SK-N-SH (cell line): ENCODE measurements around the gene IRX2. TPM values are rescaled to one million over a fixed set of nuclear protein-coding genes. Genes with fewer than 3 reads are reported as not detected.

Experiments
- CTCF ChIA-PET: fragments of 300-600, 350-600 bp; formaldehyde crosslinking; extraction: SDS; loops from one replicate; lab custom pipeline; 2021; lab: Yijun Ruan, JAX
- POLR2A ChIA-PET: fragments of 350-600 bp; sonication (Branson Sonifier 250); formaldehyde crosslinking; extraction: SDS; loops from one replicate; lab custom pipeline; 2020; ENCODE audit warnings: antibody characterized with exemption, inconsistent platforms; lab: Yijun Ruan, JAX
- DNase-seq: peaks from one replicate; pipeline ENCODE4 v3.0.0; 2012
- H2AFZ ChIP-seq: fragments of 200-600 bp; sonication (generic); 2 replicates; pipeline ENCODE4 v1.8.1; 2016; ENCODE audit warnings: antibody characterized with exemption, mild to moderate bottlenecking, low read depth
- H3F3A ChIP-seq: fragments of 200-600 bp; sonication (generic); replicated peaks from 2 replicates; pipeline ENCODE3; 2016; ENCODE audit warnings: antibody characterized with exemption, mild to moderate bottlenecking; ENCODE audit not compliant: insufficient read depth
- H3K27ac ChIP-seq, 2 experiments: fragments of 200-500 bp in 1 of 2; fragments of 200-600 bp in 1 of 2; sonication (Bioruptor generic) in 1 of 2; sonication (generic), shearing (Covaris generic) in 1 of 2; 2 replicates each; pipeline versions ENCODE4 v1.5.1 to v1.6.1; 2014 to 2016; ENCODE audit warnings: low read depth in 2 of 2, inconsistent platforms in 1 of 2, low read length in 1 of 2, mild to moderate bottlenecking in 1 of 2, mixed read lengths in 1 of 2
- H3K27me3 ChIP-seq: fragments of 200-600 bp; sonication (generic), shearing (Covaris generic); 2 replicates; pipeline ENCODE4 v1.6.1; 2016; ENCODE audit warnings: mixed run types; ENCODE audit not compliant: insufficient read depth
- H3K36me3 ChIP-seq, 2 experiments: fragments of 200-500 bp in 1 of 2; fragments of 200-600 bp in 1 of 2; sonication (Bioruptor generic) in 1 of 2; sonication (generic) in 1 of 2; replicated peaks in 1 of 2; 2 replicates each; pipeline versions ENCODE3 to v1.5.1; 2014 to 2016; ENCODE audit warnings: low read length in 1 of 2, mild to moderate bottlenecking in 1 of 2; ENCODE audit not compliant: insufficient read depth in 2 of 2, control insufficient read depth in 1 of 2
- H3K4me1 ChIP-seq, 2 experiments: fragments of 200-500 bp in 1 of 2; fragments of 200-600 bp in 1 of 2; sonication (Bioruptor generic) in 1 of 2; sonication (generic), shearing (Covaris generic) in 1 of 2; 2 replicates each; pipeline versions ENCODE4 v1.5.1 to v1.6.1; 2014 to 2016; ENCODE audit warnings: low read depth in 1 of 2, low read length in 1 of 2, mixed run types in 1 of 2; ENCODE audit not compliant: insufficient read depth in 2 of 2, control insufficient read depth in 1 of 2
- H3K4me2 ChIP-seq: fragments of 200-600 bp; sonication (generic), shearing (Covaris generic); 2 replicates; pipeline ENCODE4 v1.6.1; 2017; ENCODE audit warnings: mixed run types
- H3K4me3 ChIP-seq, 2 experiments: fragments of 200-500 bp in 1 of 2; fragments of 200-600 bp in 1 of 2; sonication (Bioruptor generic) in 1 of 2; sonication (generic), shearing (Covaris generic) in 1 of 2; 2 replicates each; pipeline versions ENCODE4 v1.5.1 to v1.8.1; 2014 to 2016; ENCODE audit warnings: low read depth in 2 of 2, inconsistent platforms in 1 of 2, low read length in 1 of 2, mild to moderate bottlenecking in 1 of 2, mixed read lengths in 1 of 2, moderate library complexity in 1 of 2
- H3K79me2 ChIP-seq: fragments of 200-600 bp; sonication (generic); 2 replicates; pipeline ENCODE4 v1.8.1; 2017; ENCODE audit warnings: mild to moderate bottlenecking; ENCODE audit not compliant: insufficient read depth
- H3K9ac ChIP-seq: fragments of 200-600 bp; sonication (generic); 2 replicates; pipeline ENCODE4 v1.6.1; 2017; ENCODE audit warnings: mixed run types
- H3K9me2 ChIP-seq: fragments of 200-600 bp; sonication (generic); 2 replicates; pipeline ENCODE4 v1.6.1; 2017; ENCODE audit warnings: mixed run types
- H3K9me3 ChIP-seq: fragments of 200-600 bp; sonication (generic); 2 replicates; pipeline ENCODE4 v1.6.1; 2017; ENCODE audit warnings: mixed run types, mild to moderate bottlenecking, moderate library complexity
- H4K20me1 ChIP-seq: fragments of 200-600 bp; sonication (generic); 2 replicates; pipeline ENCODE4 v1.6.1; 2017; ENCODE audit warnings: mild to moderate bottlenecking, mixed run types; ENCODE audit not compliant: insufficient read depth
- IRF3 ChIP-seq: fragments of 150-350 bp; IDR thresholded peaks from 2 replicates; pipeline ENCODE4 v1.6.1; 2016; ENCODE audit warnings: mild to moderate bottlenecking, low read depth, low read length
- NFIC ChIP-seq: IDR thresholded peaks from 2 replicates; pipeline ENCODE4 v1.4.0; 2012; ENCODE audit warnings: borderline replicate concordance
- RAD21 ChIP-seq: IDR thresholded peaks from 2 replicates; pipeline ENCODE4 v1.6.1; 2012; ENCODE audit warnings: mild to moderate bottlenecking, low read length
- REST ChIP-seq: IDR thresholded peaks from 2 replicates; pipeline ENCODE4 v1.6.1; 2012; ENCODE audit warnings: mild to moderate bottlenecking, low read depth, low read length, moderate library complexity
- SMC3 ChIP-seq: IDR thresholded peaks from 2 replicates; pipeline ENCODE4 v1.6.1; 2012; ENCODE audit warnings: low read depth, low read length, improper control_type of control experiment
- ZBTB33 ChIP-seq: IDR thresholded peaks from 2 replicates; pipeline ENCODE4 v1.4.0; 2012; ENCODE audit warnings: low read depth, borderline replicate concordance
- WGBS: methylation state at CpG from one replicate; pipeline ENCODE4 v1.1.6; 2017; ENCODE audit warnings: low lambda C conversion rate; 5-methylcytosine and 5-hydroxymethylcytosine counted together
- polyA plus RNA-seq, 3 experiments: library from polyadenylated mRNA; depleted of rRNA; stranded (reverse); fragments of >200 nt; gene quantifications; 2 replicates each; pipeline ENCODE4 v1.2.3, GENCODE V29; 2012

IRX2 gene
- polyA plus RNA-seq, 1 of the 3 experiments (the other 2 are of a cell fraction): not detected

GRCh38 chr5:2703041-2703440 is 48.4 kb downstream of the IRX2 start (continued):
- TF ChIP-seq IRF3: no peak
- TF ChIP-seq SMC3: no peak
- TF ChIP-seq RAD21: no peak

- no peak for DNase-seq
- 3% methylated on average over 27 of the region's 28 CpGs for WGBS
These were observed 49.2 kb downstream of the IRX2 start for GRCh38 chr5:2702096-2702879.

More at GRCh38 chr5:2702096-2702879, 49.2 kb downstream of the IRX2 start:
- H3K27ac ChIP-seq: no peak overlapping the region
- no peaks in the 10 kb centered on the region for H3K36me3 ChIP-seq
- TF ChIP-seq ZBTB33: no peak
- no peak for TF ChIP-seq NFIC
- no peak for TF ChIP-seq REST
- no peaks in the 10 kb centered on the region for H3K9me2 ChIP-seq
- no peak overlapping the region for H2AFZ ChIP-seq
- ChIA-PET CTCF (interaction anchor here (1.2 kb wide), 1 partner anchor 12 kb away, joined by 4 read pairs; no protein-coding TSS in a partner anchor), POLR2A (interaction anchor here (0.6 kb wide), 1 partner anchor 1957 kb away, joined by 3 read pairs; no protein-coding TSS in a partner anchor)
- no peak overlapping the region for H3K9ac ChIP-seq
- no peaks in the 10 kb centered on the region for H3K79me2 ChIP-seq
- H3K4me1 ChIP-seq: no peaks in the 10 kb centered on the region
- H3K4me3 ChIP-seq: no peak overlapping the region
- H4K20me1 ChIP-seq: no peaks in the 10 kb centered on the region
- H3F3A ChIP-seq: no peaks in the 10 kb centered on the region
- H3K4me2 ChIP-seq: no peak overlapping the region
- no peaks in the 10 kb centered on the region for H3K9me3 ChIP-seq
- H3K27me3 ChIP-seq: peaks cover 44% of the 10 kb centered on the region
